A673 (cell line): Measurements from ENCODE around the gene NDUFAF2. TPM values are rescaled to one million over a fixed set of nuclear protein-coding genes. Genes with fewer than 3 reads are reported as not detected.
A peak's percentile ranks its signal among the peaks of the same experiment; 100 is the strongest.

ENCODE experiments used
- BruUV-seq: library from RNA; stranded (reverse); fragments of 400-500 nt; replicated peaks from 2 replicates; lab custom pipeline; 2021; lab: Mats Ljungman, UMichigan
- CTCF ChIA-PET: fragments of 300-600 bp; sonication (Branson Sonifier 250); formaldehyde crosslinking; loops from one replicate; lab custom pipeline; 2022; ENCODE audit warnings: antibody characterized with exemption; lab: Charles Lee
- POLR2A ChIA-PET: fragments of 300-600 bp; sonication (Branson Sonifier 250); formaldehyde crosslinking; loops from one replicate; lab custom pipeline; 2022; ENCODE audit warnings: antibody characterized with exemption; ENCODE audit not compliant: low non-redundant PET; lab: Charles Lee
- DNase-seq: peaks from one replicate; pipeline ENCODE4 v3.0.0-alpha.2; 2015; ENCODE audit warnings: low spot score
- H3K27ac ChIP-seq: fragments of 200-600 bp; sonication (generic); 2 replicates; pipeline ENCODE4 v1.5.1; 2016; ENCODE audit warnings: mixed run types, low read depth, mild to moderate bottlenecking, mixed read lengths, antibody characterized with exemption, low read length; ENCODE audit not compliant: poor library complexity, severe bottlenecking
- H3K27me3 ChIP-seq: fragments of 200-600 bp; sonication (generic); replicated peaks from 2 replicates; pipeline ENCODE4 v1.6.1; 2017; ENCODE audit warnings: mixed run types, low read depth, mild to moderate bottlenecking, mixed read lengths, antibody characterized with exemption, low read length; ENCODE audit not compliant: insufficient read depth, poor library complexity
- H3K36me3 ChIP-seq: fragments of 200-600 bp; sonication (generic); 2 replicates; pipeline ENCODE4 v1.6.1; 2016; ENCODE audit warnings: mixed run types, mild to moderate bottlenecking, mixed read lengths, antibody characterized with exemption, low read length; ENCODE audit not compliant: insufficient read depth, poor library complexity, severe bottlenecking
- H3K4me1 ChIP-seq: fragments of 200-600 bp; sonication (generic); 2 replicates; pipeline ENCODE4 v1.6.1; 2017; ENCODE audit warnings: mixed run types, mild to moderate bottlenecking, mixed read lengths, antibody characterized with exemption, low read length; ENCODE audit not compliant: insufficient read depth, poor library complexity, severe bottlenecking
- H3K4me3 ChIP-seq: fragments of 200-600 bp; sonication (generic); 2 replicates; pipeline ENCODE4 v1.5.1; 2016; ENCODE audit warnings: low read depth, mixed run types, mild to moderate bottlenecking, mixed read lengths, low read length; ENCODE audit not compliant: poor library complexity, severe bottlenecking
- H3K9me3 ChIP-seq: fragments of 200-600 bp; sonication (generic); 2 replicates; pipeline ENCODE4 v1.6.1; 2016; ENCODE audit warnings: mixed run types, low read depth, mild to moderate bottlenecking, mixed read lengths, antibody characterized with exemption, low read length; ENCODE audit not compliant: poor library complexity, severe bottlenecking
- CTCF ChIP-seq: fragments of 300-800, 200-600 bp; sonication (generic); conservative IDR thresholded peaks from 2 replicates; pipeline ENCODE4 v1.5.1; 2017; ENCODE audit warnings: low read depth, mild to moderate bottlenecking, antibody characterized with exemption, low read length, moderate library complexity, mixed read lengths
- EZH2 ChIP-seq: fragments of 200-600 bp; sonication (generic); IDR thresholded peaks from 2 replicates; pipeline ENCODE4 v1.6.1; 2017; ENCODE audit warnings: borderline replicate concordance, low read depth, mild to moderate bottlenecking, mixed read lengths, antibody characterized with exemption, low read length; ENCODE audit not compliant: poor library complexity, severe bottlenecking
- intact Hi-C: fragments of 100-400 bp; cut with micrococcal nuclease; formaldehyde crosslinking; loops from one replicate; pipeline ENCODE4 v1.10.0; 2022; ENCODE audit not compliant: unreplicated experiment
- total RNA-seq: library from RNA; stranded (reverse); gene quantifications from 2 replicates; pipeline ENCODE4 v1.2.3, GENCODE V29; 2021

NDUFAF2 gene
- total RNA-seq, 1 experiment from 2014 or later: 61.6 TPM

GRCh38 chr5:61159836-61160235, 214.8 kb downstream of the NDUFAF2 start:
- TF ChIP-seq CTCF: no peak
- TF ChIP-seq EZH2: no peak
- peak overlapping the region; percentile 98 for H3K4me3 ChIP-seq
- intact Hi-C loops: loop anchor here (5.0 to 10.0 kb wide), 4 partner anchors 103 to 772 kb away; no protein-coding TSS in a partner anchor
- peaks cover 24% of the 10 kb centered on the region for H3K4me1 ChIP-seq
- peak; percentile 47 for DNase-seq
- peaks cover 43% of the 10 kb centered on the region for H3K36me3 ChIP-seq
- no TSS peak for BruUV-seq
- H3K27ac ChIP-seq: no peak overlapping the region
- no peaks in the 10 kb centered on the region for H3K9me3 ChIP-seq
- H3K27me3 ChIP-seq: no peaks in the 10 kb centered on the region
- POLR2A ChIA-PET: no interaction called here
- CTCF ChIA-PET: no interaction called here

- DNase-seq: no peak
- Histone ChIP-seq H3K9me3 (no peaks in the 10 kb centered on the region), H3K27ac (no peak overlapping the region), H3K27me3 (no peaks in the 10 kb centered on the region), H3K36me3 (peaks cover 43% of the 10 kb centered on the region), H3K4me1 (peaks cover 24% of the 10 kb centered on the region), H3K4me3 (peak overlapping the region; percentile 98)
- BruUV-seq: no TSS peak
- TF ChIP-seq CTCF (no peak), EZH2 (no peak)
- intact Hi-C loops: loop anchor here (5.0 to 10.0 kb wide), 4 partner anchors 103 to 772 kb away; no protein-coding TSS in a partner anchor
- ChIA-PET POLR2A (no interaction called here), CTCF (no interaction called here)
Measured at GRCh38 chr5:61160497-61160896, 215.5 kb downstream of the NDUFAF2 start.

GRCh38 chr5:61162010-61162831, 217.2 kb downstream of the NDUFAF2 start, which contains the start of gene SMIM15:
SMIM15 (minus strand) TSS chr5:61162468; CDS start chr5:61160171, 2,297 bp downstream.
- peaks cover 35% of the 10 kb centered on the region for H3K36me3 ChIP-seq
- TF ChIP-seq EZH2 (no peak), CTCF (no peak)
- H3K27me3 ChIP-seq: no peaks in the 10 kb centered on the region
- intact Hi-C loops: loop anchor here (5.0 to 10.0 kb wide), 4 partner anchors 105 to 770 kb away; no protein-coding TSS in a partner anchor
- ChIA-PET CTCF (no interaction called here), POLR2A (interaction anchor here (0.5 kb wide), 1 partner anchor 198 kb away, joined by 3 read pairs; no protein-coding TSS in a partner anchor)
- H3K27ac ChIP-seq: peak within 1 kb of the TSS; percentile 95
- peak; percentile 93 for DNase-seq
- no peaks in the 10 kb centered on the region for H3K9me3 ChIP-seq
- H3K4me1 ChIP-seq: peaks cover 26% of the 10 kb centered on the region
- no TSS peak for BruUV-seq
- H3K4me3 ChIP-seq: peak within 1 kb of the TSS; percentile 98
